Right ventricle myocardium inferior (tissue), 1 donor: Measurements from ENCODE around the gene CSAD. TPM values are rescaled to one million over a fixed set of nuclear protein-coding genes. Genes with fewer than 3 reads are reported as not detected.

Experiments
- ATAC-seq: fragments of 200-7000 bp; cut with Tn5 transposase; one replicate; pipeline ENCODE4 v1.9.1; 2020; ENCODE audit warnings: mild to moderate bottlenecking, moderate library complexity
- DNase-seq: peaks from one replicate; pipeline ENCODE4 v3.0.0; 2021; ENCODE audit errors: missing footprints
- intact Hi-C: fragments of 100-400 bp; cut with DNase I; formaldehyde crosslinking; loops from one replicate; pipeline ENCODE4 v1.11.0; 2022
- total RNA-seq: library from RNA; stranded (reverse); fragmentation: NEBNext Ultra II Directional; extraction: Animal tissue kit (Norgen Biotek cat#: 25700); gene quantifications from one replicate; pipeline ENCODE4 v1.2.1, GENCODE V29; 2021
- donor health status: DM: no; HTN: yes; CAD: no; lungs with severe emphysema.

CSAD gene
- total RNA-seq, 1 donor from 2014 or later, result 10.8 TPM

GRCh38 chr12:53219956-53220693 is 39.4 kb upstream of the CSAD start:
- intact Hi-C loops, result loop anchor here (2.0 to 5.0 kb wide), 2 partner anchors 31 to 47 kb away; partner anchors contain the start of gene ESPL1
- DNase-seq, result peak; percentile 91
- ATAC-seq, result peak; percentile 20

GRCh38 chr12:53219292-53219955 is 38.7 kb upstream of the CSAD start:
- no peak for DNase-seq
- intact Hi-C loops, result loop anchor here (5.0 kb wide), 1 partner anchor 48 kb away; the partner anchor contains the start of gene ESPL1
- no peak for ATAC-seq

- intact Hi-C loops, result loop anchor here (5.0 kb wide), 1 partner anchor 49 kb away; the partner anchor contains the start of gene ESPL1
- DNase-seq (no peak), ATAC-seq (no peak)
Observed at GRCh38 chr12:53218551-53219291, 38.0 kb upstream of the CSAD start.

GRCh38 chr12:53217931-53218307 is 37.2 kb upstream of the CSAD start:
- ATAC-seq (no peak), DNase-seq (no peak)
- intact Hi-C loops, result loop anchor here (5.0 kb wide), 1 partner anchor 49 kb away; the partner anchor contains the start of gene ESPL1

- ATAC-seq, result no peak
- intact Hi-C loops, result loop anchor here (5.0 kb wide), 1 partner anchor 50 kb away; the partner anchor contains the start of gene ESPL1
- peak; percentile 84 for DNase-seq
Observed at GRCh38 chr12:53217051-53217930, 36.6 kb upstream of the CSAD start.

- intact Hi-C loops, result loop anchor here (2.0 to 5.0 kb wide), 2 partner anchors 37 to 52 kb away; partner anchors contain the start of gene ESPL1
- DNase-seq (no peak), ATAC-seq (no peak)
Observed at GRCh38 chr12:53215497-53215896, 34.8 kb upstream of the CSAD start.

GRCh38 chr12:53214687-53215455 is 34.1 kb upstream of the CSAD start:
- ATAC-seq (peak; percentile 50), DNase-seq (peak; percentile 84)
- intact Hi-C loops, result loop anchor here (2.0 to 5.0 kb wide), 2 partner anchors 38 to 52 kb away; partner anchors contain the start of gene ESPL1

GRCh38 chr12:53214221-53214620 is 33.5 kb upstream of the CSAD start:
- no peak for DNase-seq
- intact Hi-C loops, result loop anchor here (2.0 kb wide), 1 partner anchor 39 kb away; a partner anchor contains a TSS
- no peak for ATAC-seq

GRCh38 chr12:53213348-53213747 is 32.6 kb upstream of the CSAD start:
- DNase-seq (peak; percentile 93), ATAC-seq (peak; percentile 75)
- intact Hi-C loops, result loop anchor here (1.0 kb wide), 1 partner anchor 74 kb away; no protein-coding TSS in a partner anchor

GRCh38 chr12:53212931-53213330 is 32.2 kb upstream of the CSAD start:
- intact Hi-C loops, result loop anchor here (1.0 kb wide), 1 partner anchor 74 kb away; no protein-coding TSS in a partner anchor
- ATAC-seq (no peak), DNase-seq (no peak)

GRCh38 chr12:53211476-53212381 is 31.0 kb upstream of the CSAD start:
- ATAC-seq, result no peak
- intact Hi-C loops, result no loop called here
- no peak for DNase-seq

GRCh38 chr12:53210843-53211242 is 30.1 kb upstream of the CSAD start:
- intact Hi-C loops, result no loop called here
- DNase-seq (no peak), ATAC-seq (no peak)

- ATAC-seq (peak; percentile 15), DNase-seq (no peak)
- intact Hi-C loops, result no loop called here
Observed at GRCh38 chr12:53208877-53209463, 28.2 kb upstream of the CSAD start.

GRCh38 chr12:53208435-53208834 is 27.7 kb upstream of the CSAD start:
- peak; percentile 59 for ATAC-seq
- intact Hi-C loops, result no loop called here
- DNase-seq, result no peak

GRCh38 chr12:53207042-53207441 is 26.3 kb upstream of the CSAD start, which contains the start of gene ITGB7:
ITGB7 (minus strand) TSS chr12:53207251; CDS start chr12:53200443, 6,808 bp downstream.
- intact Hi-C loops, result no loop called here
- DNase-seq (no peak), ATAC-seq (no peak)
